GM21737 (cell line): ENCODE results near the gene OSTF1.

ENCODE experiments used
- ATAC-seq: cut with Tn5 transposase; IDR thresholded peaks from one replicate; pipeline ENCODE4 v1.9.1; 2021; ENCODE audit warnings: mild to moderate bottlenecking, moderate library complexity; ENCODE audit not compliant: unreplicated experiment

Gene OSTF1

GRCh38 chr9:75087824-75088645 lies at the start of gene OSTF1, which contains the start of gene NMRK1:
TSS of gene OSTF1 (plus strand) at chr9:75088514. CDS start at chr9:75088693, 179 bp downstream.
TSS of gene NMRK1 (minus strand) at chr9:75088155. CDS start at chr9:75083115, 5,040 bp downstream.
- ATAC-seq = peak; percentile 91

GRCh38 chr9:75039009-75039408 lies 49.3 kb upstream of the OSTF1 start:
- no peak for ATAC-seq

- no peak for ATAC-seq
Measured at GRCh38 chr9:75039801-75040200, 48.5 kb upstream of the OSTF1 start.

GRCh38 chr9:75041041-75041440 lies 47.3 kb upstream of the OSTF1 start:
- ATAC-seq = no peak

GRCh38 chr9:75046725-75047345 lies 41.5 kb upstream of the OSTF1 start:
- ATAC-seq = no peak

- ATAC-seq = no peak
Measured at GRCh38 chr9:75047506-75047905, 40.8 kb upstream of the OSTF1 start.

- no peak for ATAC-seq
Measured at GRCh38 chr9:75051285-75051684, 37.0 kb upstream of the OSTF1 start.

GRCh38 chr9:75053869-75054268 lies 34.4 kb upstream of the OSTF1 start:
- ATAC-seq = peak; percentile 93

- no peak for ATAC-seq
Measured at GRCh38 chr9:75054368-75055001, 33.8 kb upstream of the OSTF1 start.

GRCh38 chr9:75061169-75061568 lies 27.1 kb upstream of the OSTF1 start:
- ATAC-seq = no peak

- ATAC-seq = no peak
Measured at GRCh38 chr9:75063556-75064305, 24.6 kb upstream of the OSTF1 start.

- ATAC-seq = no peak
Measured at GRCh38 chr9:75064307-75065025, 23.8 kb upstream of the OSTF1 start.

- no peak for ATAC-seq
Measured at GRCh38 chr9:75065510-75065909, 22.8 kb upstream of the OSTF1 start.

- no peak for ATAC-seq
Measured at GRCh38 chr9:75067894-75068293, 20.4 kb upstream of the OSTF1 start.

GRCh38 chr9:75069171-75069570 lies 19.1 kb upstream of the OSTF1 start:
- no peak for ATAC-seq

- peak; percentile 54 for ATAC-seq
Measured at GRCh38 chr9:75071530-75072122, 16.7 kb upstream of the OSTF1 start.

GRCh38 chr9:75072895-75073294 lies 15.4 kb upstream of the OSTF1 start:
- ATAC-seq = no peak

- ATAC-seq = no peak
Measured at GRCh38 chr9:75081632-75082031, 6.7 kb upstream of the OSTF1 start.

- no peak for ATAC-seq
Measured at GRCh38 chr9:75083188-75083970, 4.9 kb upstream of the OSTF1 start.
